Ishikawa (cell line): Measurements from ENCODE around the gene ECT2L.

ENCODE experiments used
- CEBPB ChIP-seq: IDR thresholded peaks from 2 replicates; pipeline ENCODE4 v1.6.1; 2012
- CREB1 ChIP-seq: IDR thresholded peaks from 2 replicates; pipeline ENCODE4 v1.6.1; 2012; ENCODE audit warnings: low read depth
- EGR1 ChIP-seq: IDR thresholded peaks from 2 replicates; pipeline ENCODE4 v1.6.1; 2012
- EP300 ChIP-seq: IDR thresholded peaks from 2 replicates; pipeline ENCODE4 v1.6.1; 2012; ENCODE audit warnings: borderline replicate concordance
- FOXM1 ChIP-seq: IDR thresholded peaks from 2 replicates; pipeline ENCODE4 v1.6.1; 2012; ENCODE audit warnings: low read depth, borderline replicate concordance
- NFIC ChIP-seq: IDR thresholded peaks from 2 replicates; pipeline ENCODE4 v1.6.1; 2012
- RAD21 ChIP-seq: IDR thresholded peaks from 2 replicates; pipeline ENCODE4 v1.6.1; 2012; ENCODE audit warnings: low read depth
- TAF1 ChIP-seq: IDR thresholded peaks from 2 replicates; pipeline ENCODE4 v1.6.1; 2012; ENCODE audit warnings: low read depth, mild to moderate bottlenecking
- TCF12 ChIP-seq: IDR thresholded peaks from 2 replicates; pipeline ENCODE4 v1.6.1; 2012; ENCODE audit warnings: low read depth
- TEAD4 ChIP-seq: IDR thresholded peaks from 2 replicates; pipeline ENCODE4 v1.6.1; 2012
- YY1 ChIP-seq: IDR thresholded peaks from 2 replicates; pipeline ENCODE4 v1.6.1; 2012; ENCODE audit warnings: low read depth
- ZBTB7A ChIP-seq: IDR thresholded peaks from 2 replicates; pipeline ENCODE4 v1.6.1; 2012; ENCODE audit warnings: low read depth
- TF ChIP-seq, protein P1 (sequence below): IDR thresholded peaks from 2 replicates; pipeline ENCODE4 v1.6.1; 2012
- TF ChIP-seq, protein P2 (sequence below): IDR thresholded peaks from 2 replicates; pipeline ENCODE4 v1.6.1; 2012
- TF ChIP-seq, protein P3 (sequence below): IDR thresholded peaks from 2 replicates; pipeline ENCODE4 v1.6.1; 2012; ENCODE audit warnings: low read depth, mild to moderate bottlenecking

The ECT2L gene

DNA sequence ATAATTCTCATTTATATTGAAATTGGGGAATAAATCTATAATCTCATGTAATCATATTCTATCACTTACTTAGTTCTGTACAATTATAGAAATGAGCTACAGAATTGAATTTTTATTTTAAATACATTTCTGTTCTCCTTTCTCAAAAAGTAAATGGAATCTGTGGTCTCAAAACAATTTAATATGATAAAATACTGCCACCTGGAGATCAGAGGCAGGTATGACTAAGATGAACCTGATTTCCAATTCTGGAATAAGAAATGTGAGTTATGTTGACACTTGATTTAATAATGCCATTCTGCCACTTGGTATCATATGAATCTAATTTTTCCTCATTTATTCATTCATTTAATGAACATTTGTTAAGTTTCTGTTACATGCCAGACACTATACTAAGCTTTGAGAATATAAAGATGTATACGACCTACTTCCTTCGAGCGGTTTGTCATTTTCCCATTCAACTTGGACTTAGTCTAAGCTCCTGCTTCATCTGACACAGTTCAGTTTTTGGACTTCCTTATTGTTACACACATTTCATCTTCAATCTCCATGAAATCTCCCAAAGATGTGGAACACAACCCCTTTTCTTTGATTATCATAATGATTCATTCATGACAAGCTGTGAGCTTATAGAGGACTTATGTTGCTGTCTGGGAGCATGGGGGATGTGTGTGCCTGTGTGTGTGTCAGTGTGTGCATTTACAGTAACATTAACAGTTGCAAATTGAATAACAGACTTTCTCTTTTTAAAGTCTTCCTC is 29.8 kb upstream of the ECT2L start:
- no peak for TF ChIP-seq TCF12
- peak; percentile 73 for TF ChIP-seq RAD21

DNA sequence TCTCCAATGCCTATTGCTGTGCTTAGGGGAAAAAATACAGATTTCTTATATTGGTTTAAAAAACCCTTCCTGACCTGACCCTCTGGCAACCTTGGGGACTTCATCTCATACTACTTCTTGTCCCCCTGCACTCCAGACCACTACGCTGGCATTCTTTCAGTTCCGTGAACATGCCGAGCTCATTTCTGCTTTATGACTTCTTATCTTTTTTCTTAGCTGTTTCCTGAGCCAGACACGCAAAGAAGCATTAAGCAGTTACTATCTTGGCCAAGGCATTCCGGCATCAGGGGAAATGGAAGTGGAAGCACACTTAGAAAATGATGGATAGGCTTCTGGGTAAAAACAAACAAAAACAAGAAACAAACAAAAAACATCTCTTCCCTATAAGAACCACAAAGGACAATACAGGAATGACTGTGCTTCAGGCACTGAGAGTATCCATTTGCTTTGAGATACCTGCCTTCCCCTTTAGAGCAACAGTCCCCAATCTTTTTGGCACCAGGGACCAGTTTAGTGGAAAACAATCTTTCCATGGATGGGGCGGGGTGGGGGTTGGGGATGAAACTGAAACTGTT is 26.7 kb upstream of the ECT2L start:
- TF ChIP-seq CREB1 (no peak), EGR1 (no peak), EP300 (no peak), TAF1 (no peak), FOXM1 (no peak)
- TF ChIP-seq, protein P1, sequence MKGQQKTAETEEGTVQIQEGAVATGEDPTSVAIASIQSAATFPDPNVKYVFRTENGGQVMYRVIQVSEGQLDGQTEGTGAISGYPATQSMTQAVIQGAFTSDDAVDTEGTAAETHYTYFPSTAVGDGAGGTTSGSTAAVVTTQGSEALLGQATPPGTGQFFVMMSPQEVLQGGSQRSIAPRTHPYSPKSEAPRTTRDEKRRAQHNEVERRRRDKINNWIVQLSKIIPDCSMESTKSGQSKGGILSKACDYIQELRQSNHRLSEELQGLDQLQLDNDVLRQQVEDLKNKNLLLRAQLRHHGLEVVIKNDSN: no peak

DNA sequence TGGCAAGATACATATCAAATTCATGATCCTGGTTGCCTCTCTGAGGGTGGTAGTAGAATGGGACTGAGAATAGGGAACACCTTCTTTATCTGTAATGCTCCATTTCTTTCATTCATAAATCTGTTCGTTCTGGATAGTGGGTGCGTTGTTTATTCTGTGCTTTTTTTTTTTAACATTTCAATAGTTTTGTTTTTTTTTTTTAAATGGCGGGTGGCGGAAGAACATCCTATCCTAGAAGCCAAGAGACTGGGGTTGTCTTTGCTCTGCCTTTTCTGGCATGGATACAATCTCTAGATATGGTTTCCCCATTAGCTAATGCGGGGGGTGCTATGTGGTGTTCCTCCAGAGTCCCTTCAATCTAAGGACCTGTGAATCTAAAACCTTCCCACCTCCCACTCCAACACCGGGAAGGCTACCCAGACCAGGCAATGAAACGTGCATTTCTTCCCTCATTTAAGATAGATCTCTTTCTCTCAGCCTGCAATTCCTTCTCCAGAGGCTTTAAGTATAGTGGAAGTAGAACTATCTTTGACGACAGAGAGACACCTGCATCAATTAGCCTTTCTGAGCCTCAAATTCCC is 23.2 kb upstream of the ECT2L start:
- TF ChIP-seq TAF1 (no peak), RAD21 (no peak), YY1 (no peak), TEAD4 (no peak), NFIC (no peak), CREB1 (no peak), EP300 (no peak), EGR1 (no peak), CEBPB (no peak), FOXM1 (no peak; the same call in 1 of the 2 replicates)
- TF ChIP-seq, protein P1: no peak
- TF ChIP-seq, protein P2, sequence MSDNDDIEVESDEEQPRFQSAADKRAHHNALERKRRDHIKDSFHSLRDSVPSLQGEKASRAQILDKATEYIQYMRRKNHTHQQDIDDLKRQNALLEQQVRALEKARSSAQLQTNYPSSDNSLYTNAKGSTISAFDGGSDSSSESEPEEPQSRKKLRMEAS: no peak
- TF ChIP-seq, protein P3, sequence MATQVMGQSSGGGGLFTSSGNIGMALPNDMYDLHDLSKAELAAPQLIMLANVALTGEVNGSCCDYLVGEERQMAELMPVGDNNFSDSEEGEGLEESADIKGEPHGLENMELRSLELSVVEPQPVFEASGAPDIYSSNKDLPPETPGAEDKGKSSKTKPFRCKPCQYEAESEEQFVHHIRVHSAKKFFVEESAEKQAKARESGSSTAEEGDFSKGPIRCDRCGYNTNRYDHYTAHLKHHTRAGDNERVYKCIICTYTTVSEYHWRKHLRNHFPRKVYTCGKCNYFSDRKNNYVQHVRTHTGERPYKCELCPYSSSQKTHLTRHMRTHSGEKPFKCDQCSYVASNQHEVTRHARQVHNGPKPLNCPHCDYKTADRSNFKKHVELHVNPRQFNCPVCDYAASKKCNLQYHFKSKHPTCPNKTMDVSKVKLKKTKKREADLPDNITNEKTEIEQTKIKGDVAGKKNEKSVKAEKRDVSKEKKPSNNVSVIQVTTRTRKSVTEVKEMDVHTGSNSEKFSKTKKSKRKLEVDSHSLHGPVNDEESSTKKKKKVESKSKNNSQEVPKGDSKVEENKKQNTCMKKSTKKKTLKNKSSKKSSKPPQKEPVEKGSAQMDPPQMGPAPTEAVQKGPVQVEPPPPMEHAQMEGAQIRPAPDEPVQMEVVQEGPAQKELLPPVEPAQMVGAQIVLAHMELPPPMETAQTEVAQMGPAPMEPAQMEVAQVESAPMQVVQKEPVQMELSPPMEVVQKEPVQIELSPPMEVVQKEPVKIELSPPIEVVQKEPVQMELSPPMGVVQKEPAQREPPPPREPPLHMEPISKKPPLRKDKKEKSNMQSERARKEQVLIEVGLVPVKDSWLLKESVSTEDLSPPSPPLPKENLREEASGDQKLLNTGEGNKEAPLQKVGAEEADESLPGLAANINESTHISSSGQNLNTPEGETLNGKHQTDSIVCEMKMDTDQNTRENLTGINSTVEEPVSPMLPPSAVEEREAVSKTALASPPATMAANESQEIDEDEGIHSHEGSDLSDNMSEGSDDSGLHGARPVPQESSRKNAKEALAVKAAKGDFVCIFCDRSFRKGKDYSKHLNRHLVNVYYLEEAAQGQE: no peak

DNA sequence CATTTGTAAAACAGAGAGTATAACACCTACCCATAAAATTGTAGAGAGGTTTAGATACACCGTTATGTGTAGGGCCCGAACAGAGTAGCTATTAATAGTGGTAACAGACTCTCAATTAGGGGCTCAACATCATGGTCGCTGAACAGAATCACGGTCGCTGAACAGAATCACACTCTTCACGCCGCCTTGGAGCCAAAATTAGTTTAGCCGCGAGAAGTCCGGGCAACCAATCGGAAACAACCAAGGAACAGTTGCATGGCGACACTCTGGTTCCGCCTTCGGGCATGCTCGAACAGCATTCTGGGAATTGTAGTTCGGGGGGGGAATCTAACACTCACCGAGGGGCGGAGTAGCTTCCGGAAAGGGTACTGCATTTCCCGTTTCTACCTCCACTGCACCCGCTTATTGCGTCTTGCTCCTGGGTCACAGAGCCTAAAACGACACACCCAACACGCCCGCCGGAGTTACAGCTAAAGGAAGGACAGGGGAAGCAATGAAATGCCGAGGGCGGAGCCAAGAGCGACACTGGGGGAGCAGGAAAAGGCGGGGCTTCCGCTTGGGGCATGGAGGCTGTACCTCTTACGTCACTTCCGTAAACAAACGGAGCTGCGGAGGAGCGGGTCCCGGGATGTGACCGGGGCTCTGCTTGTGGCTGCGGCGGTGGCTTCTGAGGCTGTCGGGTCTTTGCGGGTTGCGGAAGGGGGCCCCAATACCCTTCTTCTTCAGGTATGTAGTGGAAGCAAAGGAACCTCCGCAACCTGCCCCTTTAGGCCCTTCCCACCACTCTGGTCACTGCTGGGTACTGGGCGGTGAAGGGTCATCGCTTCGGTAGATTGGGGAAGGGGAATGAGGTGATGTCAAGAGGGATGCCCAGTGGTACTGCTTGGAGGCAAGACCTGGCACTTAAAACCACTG is 22.5 kb upstream of the ECT2L start, which contains the start of gene CCDC28A:
Gene CCDC28A (plus strand): TSS at position 593 of the 915 bp plus-strand sequence. CDS start 2,352 bp downstream, outside the sequence.
- TF ChIP-seq, protein P3: no peak
- no peak for TF ChIP-seq EGR1
- no peak for TF ChIP-seq EP300
- TF ChIP-seq FOXM1: 0 out of 2 replicates have a peak, but pooled peaks have one; percentile 17
- no peak for TF ChIP-seq NFIC
- TF ChIP-seq TCF12: no peak
- TF ChIP-seq, protein P2: peak; percentile 77; the same call in 1 of the 2 replicates
- peak; percentile 1; the same call in 1 of the 2 replicates for TF ChIP-seq CEBPB
- no peak for TF ChIP-seq ZBTB7A
- no peak for TF ChIP-seq TEAD4
- TF ChIP-seq CREB1: peak; percentile 74
- TF ChIP-seq YY1: peak; percentile 28
- peak; percentile 42; the same call in 1 of the 2 replicates for TF ChIP-seq TAF1
- TF ChIP-seq RAD21: no peak
- TF ChIP-seq, protein P1: no peak
